Neuronal stem cell (in vitro differentiated cells): ENCODE measurements around the gene WNT3A.

ENCODE experiments used
- DNase-seq: peaks from one replicate; pipeline ENCODE4 v3.0.0-alpha.2; 2013; ENCODE audit warnings: low spot score
- H2AFZ ChIP-seq: one replicate; pipeline ENCODE4 v1.6.1; 2013; ENCODE audit warnings: mild to moderate bottlenecking, low read length, inconsistent platforms
- H2AK5ac ChIP-seq: 2 replicates; pipeline ENCODE4 v1.6.1; 2013; ENCODE audit warnings: low read depth, mild to moderate bottlenecking, inconsistent platforms, low read length, moderate library complexity, mixed read lengths
- H2BK120ac ChIP-seq: 2 replicates; pipeline ENCODE4 v1.6.1; 2013; ENCODE audit warnings: low read depth, mild to moderate bottlenecking, inconsistent platforms, low read length, moderate library complexity, mixed read lengths
- H2BK12ac ChIP-seq: one replicate; pipeline ENCODE4 v1.6.1; 2013; ENCODE audit warnings: low read length, inconsistent platforms
- H2BK15ac ChIP-seq: 2 replicates; pipeline ENCODE4 v1.6.1; 2013; ENCODE audit warnings: mild to moderate bottlenecking, low read length, inconsistent platforms, mixed read lengths
- H2BK5ac ChIP-seq: one replicate; pipeline ENCODE4 v1.6.1; 2013; ENCODE audit warnings: inconsistent platforms, mild to moderate bottlenecking, low read length, moderate library complexity
- H3K14ac ChIP-seq: one replicate; pipeline ENCODE4 v1.6.1; 2013; ENCODE audit warnings: low read length, inconsistent platforms
- H3K18ac ChIP-seq: 2 replicates; pipeline ENCODE4 v1.6.1; 2013; ENCODE audit warnings: low read length, inconsistent platforms
- H3K23ac ChIP-seq: 2 replicates; pipeline ENCODE4 v1.6.1; 2013; ENCODE audit warnings: low read depth, mild to moderate bottlenecking, mixed read lengths, low read length, inconsistent platforms; ENCODE audit not compliant: poor library complexity
- H3K27ac ChIP-seq: replicated peaks from 3 replicates; pipeline ENCODE4 v1.5.1; 2013; ENCODE audit warnings: low read length, inconsistent platforms
- H3K27me3 ChIP-seq, 3 experiments: 2 replicates each; pipeline ENCODE4 v1.6.1; 2013; ENCODE audit warnings: low read length in 3 of 3, mild to moderate bottlenecking in 2 of 3, inconsistent platforms in 1 of 3, low read depth in 1 of 3, mixed read lengths in 1 of 3, moderate library complexity in 1 of 3; ENCODE audit not compliant: control insufficient read depth in 3 of 3, insufficient read depth in 3 of 3
- H3K36me3 ChIP-seq, 2 donors: replicated peaks in 1 of 2; 2 replicates each; pipeline ENCODE4 v1.6.1; 2013; ENCODE audit warnings: low read length in 2 of 2; ENCODE audit not compliant: control insufficient read depth in 2 of 2, insufficient read depth in 2 of 2
- H3K4ac ChIP-seq: 2 replicates; pipeline ENCODE4 v1.6.1; 2013; ENCODE audit warnings: inconsistent platforms, mild to moderate bottlenecking, low read length, moderate library complexity
- H3K4me1 ChIP-seq, 2 donors: 1 replicate in 1 of 2; 2 replicates in 1 of 2; pipeline ENCODE4 v1.6.1; 2013; ENCODE audit warnings: low read length in 2 of 2, low read depth in 1 of 2; ENCODE audit not compliant: control insufficient read depth in 2 of 2, insufficient read depth in 1 of 2
- H3K4me2 ChIP-seq: one replicate; pipeline ENCODE4 v1.6.1; 2013; ENCODE audit warnings: mild to moderate bottlenecking, low read length, inconsistent platforms; ENCODE audit not compliant: insufficient read depth, poor library complexity, severe bottlenecking
- H3K4me3 ChIP-seq, 2 donors: 2 replicates each; pipeline ENCODE4 v1.5.1; 2013; ENCODE audit warnings: low read length in 2 of 2, mild to moderate bottlenecking in 2 of 2, inconsistent platforms in 1 of 2, moderate library complexity in 1 of 2
- H3K79me1 ChIP-seq: one replicate; pipeline ENCODE4 v1.6.1; 2013; ENCODE audit warnings: low read depth, mild to moderate bottlenecking, inconsistent platforms, low read length, moderate library complexity
- H3K9ac ChIP-seq: one replicate; pipeline ENCODE4 v1.6.1; 2013; ENCODE audit warnings: mild to moderate bottlenecking, low read depth, low read length, inconsistent platforms; ENCODE audit not compliant: poor library complexity
- H3K9me3 ChIP-seq, 2 donors: replicated peaks in 1 of 2; 2 replicates each; pipeline versions ENCODE3 to v1.6.1; 2013; ENCODE audit warnings: low read length in 2 of 2, mild to moderate bottlenecking in 2 of 2, inconsistent platforms in 1 of 2, low read depth in 1 of 2, mixed read lengths in 1 of 2, moderate library complexity in 1 of 2; ENCODE audit not compliant: control insufficient read depth in 2 of 2, insufficient read depth in 1 of 2
- H4K8ac ChIP-seq: one replicate; pipeline ENCODE4 v1.6.1; 2013; ENCODE audit warnings: low read depth, mild to moderate bottlenecking, inconsistent platforms, low read length, moderate library complexity
- H4K91ac ChIP-seq: one replicate; pipeline ENCODE4 v1.6.1; 2013; ENCODE audit warnings: low read length, low read depth, mild to moderate bottlenecking, inconsistent platforms; ENCODE audit not compliant: poor library complexity
- WGBS, 2 donors: extraction: QIAGEN DNeasy Blood & Tissue Kit; methylation state at CpG; one replicate each; pipeline ENCODE4 v1.1.7; 2013; ENCODE audit warnings: missing lambda C conversion rate in 2 of 2, mixed read lengths in 1 of 2; ENCODE audit not compliant: insufficient read length in 2 of 2, insufficient replicate concordance in 1 of 2; ENCODE audit errors: extremely low coverage in 2 of 2; 5-methylcytosine and 5-hydroxymethylcytosine counted together

Gene WNT3A

DNA sequence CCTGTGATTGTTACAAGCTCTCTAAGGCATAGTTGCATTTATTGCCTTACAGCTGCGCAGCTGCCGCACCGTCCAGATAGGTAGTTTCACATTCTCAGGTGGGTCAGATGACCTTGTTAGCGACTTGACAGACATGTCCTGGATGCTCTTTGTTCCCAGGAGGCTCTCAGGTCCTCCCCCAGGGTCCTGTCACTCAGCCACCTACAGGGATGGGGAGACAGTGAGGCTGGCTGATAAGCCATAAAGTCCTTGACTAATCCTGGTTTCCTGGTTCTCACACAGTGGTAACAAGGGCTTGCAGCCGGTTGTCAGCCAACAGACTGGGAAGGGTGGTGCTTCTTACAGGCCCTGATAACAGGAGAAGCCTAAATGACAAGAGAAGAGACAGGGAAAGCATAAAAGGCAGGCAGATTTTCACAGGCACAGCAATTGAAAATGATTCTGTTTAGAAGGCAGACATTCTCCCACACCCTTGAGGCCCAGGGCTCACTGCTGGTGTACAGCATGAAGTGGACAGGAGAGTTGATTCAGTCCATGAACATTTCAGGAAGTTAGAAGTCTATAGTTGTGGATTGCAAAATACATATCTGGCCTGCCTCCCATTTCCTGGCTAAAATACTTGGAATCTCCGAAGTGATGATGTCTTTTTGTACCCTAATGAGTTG is 78.6 kb downstream of the WNT3A start:
- no peak overlapping the region for H2AFZ ChIP-seq
- no peak overlapping the region for H3K18ac ChIP-seq
- no peak overlapping the region for H3K14ac ChIP-seq
- H3K4me1 ChIP-seq, result peaks cover 28% of the 10 kb centered on the region in 2 donors
- no peak overlapping the region for H2AK5ac ChIP-seq
- H2BK5ac ChIP-seq, result no peak overlapping the region
- H3K27me3 ChIP-seq, result no peaks in the 10 kb centered on the region
- H3K9ac ChIP-seq, result no peak overlapping the region
- no peak overlapping the region for H4K91ac ChIP-seq
- no peak overlapping the region for H3K4me2 ChIP-seq
- no peak overlapping the region for H4K8ac ChIP-seq
- peak overlapping the region in 1 of 2 donors; percentile 99 for H3K4me3 ChIP-seq
- peaks cover 31% of the 10 kb centered on the region for H3K79me1 ChIP-seq
- peaks cover 9 to 58% of the 10 kb centered on the region in 2 donors for H3K36me3 ChIP-seq
- no peak overlapping the region for H3K23ac ChIP-seq
- no peak overlapping the region for H2BK12ac ChIP-seq
- no peak for DNase-seq
- no peak overlapping the region for H2BK120ac ChIP-seq
- no peak overlapping the region for H2BK15ac ChIP-seq
- no CpG with 5 or more reads among the region's 6 CpGs for WGBS, 2 donors
- H3K9me3 ChIP-seq, result no peaks in the 10 kb centered on the region
- no peak overlapping the region for H3K27ac ChIP-seq
- no peak overlapping the region for H3K4ac ChIP-seq

GRCh38 chr1:228087771-228088251 is 81.0 kb downstream of the WNT3A start:
- no peak overlapping the region for H4K8ac ChIP-seq
- H3K14ac ChIP-seq, result no peak overlapping the region
- H3K4me3 ChIP-seq, result no peak overlapping the region
- no peak overlapping the region for H4K91ac ChIP-seq
- peaks cover 0 to 11% of the 10 kb centered on the region in 2 donors for H3K9me3 ChIP-seq
- no peak overlapping the region for H2AFZ ChIP-seq
- peak overlapping the region; percentile 21 for H3K23ac ChIP-seq
- no CpG with 5 or more reads among the region's 7 CpGs for WGBS, 2 donors
- no peak overlapping the region for H2BK12ac ChIP-seq
- H3K9ac ChIP-seq, result peak overlapping the region; percentile 73
- no peak overlapping the region for H2AK5ac ChIP-seq
- no peak overlapping the region for H3K4me2 ChIP-seq
- no peak overlapping the region for H3K18ac ChIP-seq
- H3K27me3 ChIP-seq, result no peaks in the 10 kb centered on the region
- peaks cover 11 to 82% of the 10 kb centered on the region in 2 donors for H3K36me3 ChIP-seq
- no peak overlapping the region for H2BK120ac ChIP-seq
- no peak overlapping the region for H2BK5ac ChIP-seq
- no peak overlapping the region for H3K27ac ChIP-seq
- H3K4me1 ChIP-seq, result peaks cover 22 to 30% of the 10 kb centered on the region in 2 donors
- H3K4ac ChIP-seq, result no peak overlapping the region
- H2BK15ac ChIP-seq, result no peak overlapping the region
- H3K79me1 ChIP-seq, result peaks cover 30% of the 10 kb centered on the region
- no peak for DNase-seq

DNA sequence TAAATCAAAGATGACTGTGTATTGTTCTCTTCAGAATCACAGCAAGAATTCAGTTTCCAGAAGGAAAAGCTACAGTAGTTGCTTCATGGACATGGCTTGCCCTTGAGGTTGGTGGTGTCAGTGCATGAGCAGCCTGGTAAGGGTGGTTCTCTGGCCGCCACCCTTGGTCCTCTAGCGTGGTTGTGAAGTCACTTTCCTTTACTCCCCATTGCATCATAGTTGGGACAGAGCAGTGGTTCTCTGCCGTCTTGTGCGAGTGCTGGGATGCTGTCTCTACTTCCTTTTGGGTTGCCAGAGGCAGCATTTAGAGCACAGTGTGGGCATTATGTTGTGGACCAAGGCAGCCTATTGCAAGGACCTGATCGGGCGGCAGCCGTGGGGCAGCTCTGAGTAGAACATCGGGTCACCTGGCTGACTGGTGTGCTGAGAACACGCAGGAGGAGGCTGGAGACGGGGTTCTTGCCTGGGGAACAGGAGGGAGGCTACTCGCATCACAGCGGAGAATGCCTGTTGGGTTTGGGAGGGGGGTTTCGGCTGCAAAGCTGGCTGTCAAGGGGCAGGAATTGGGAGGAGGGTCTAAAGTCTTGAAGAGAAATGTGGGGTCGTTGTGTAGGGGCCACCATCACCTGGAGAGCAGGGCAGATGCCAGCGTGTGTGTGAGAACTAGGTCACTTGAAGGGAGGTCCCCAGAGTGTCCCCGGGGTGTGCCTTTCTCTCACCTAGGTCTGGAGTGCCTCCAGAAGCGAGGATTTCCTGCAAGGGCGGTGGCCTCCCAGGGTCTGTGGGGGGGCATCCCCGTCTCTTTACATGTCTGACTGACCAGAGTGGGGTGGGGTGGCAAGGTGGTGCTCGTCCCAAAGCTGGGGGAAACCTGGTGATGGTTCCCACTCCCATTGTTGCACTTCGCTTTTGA is 82.0 kb downstream of the WNT3A start:
- no peak for DNase-seq
- no peak overlapping the region for H4K8ac ChIP-seq
- H3K27me3 ChIP-seq, result no peaks in the 10 kb centered on the region
- no peak overlapping the region for H3K14ac ChIP-seq
- no peak overlapping the region for H2BK120ac ChIP-seq
- H2BK12ac ChIP-seq, result no peak overlapping the region
- no peak overlapping the region for H3K27ac ChIP-seq
- no peak overlapping the region for H3K4ac ChIP-seq
- no peak overlapping the region for H2AK5ac ChIP-seq
- H3K9ac ChIP-seq, result no peak overlapping the region
- H3K18ac ChIP-seq, result no peak overlapping the region
- no peak overlapping the region for H4K91ac ChIP-seq
- WGBS, 2 donors, result no CpG with 5 or more reads among the region's 21 CpGs
- H3K4me1 ChIP-seq, result peaks cover 21 to 27% of the 10 kb centered on the region in 2 donors
- no peak overlapping the region for H2AFZ ChIP-seq
- no peak overlapping the region for H3K23ac ChIP-seq
- peaks cover 15 to 89% of the 10 kb centered on the region in 2 donors for H3K36me3 ChIP-seq
- no peak overlapping the region for H3K4me2 ChIP-seq
- H3K79me1 ChIP-seq, result peaks cover 22% of the 10 kb centered on the region
- no peak overlapping the region for H3K4me3 ChIP-seq
- H2BK15ac ChIP-seq, result no peak overlapping the region
- H2BK5ac ChIP-seq, result no peak overlapping the region
- peaks cover 5 to 19% of the 10 kb centered on the region in 2 donors for H3K9me3 ChIP-seq
